HG02938 (cell line): ENCODE data around the gene BRD9.
"Not testable (repeated sequence)": the region's sequence is repeated elsewhere in the genome, so short reads cannot be mapped to it uniquely, and the experiment has no call there.

Experiments used
- ATAC-seq: cut with Tn5 transposase; IDR thresholded peaks from one replicate; pipeline ENCODE4 v1.9.1; 2021; ENCODE audit warnings: mild to moderate bottlenecking, moderate library complexity; ENCODE audit not compliant: unreplicated experiment

The BRD9 gene

DNA sequence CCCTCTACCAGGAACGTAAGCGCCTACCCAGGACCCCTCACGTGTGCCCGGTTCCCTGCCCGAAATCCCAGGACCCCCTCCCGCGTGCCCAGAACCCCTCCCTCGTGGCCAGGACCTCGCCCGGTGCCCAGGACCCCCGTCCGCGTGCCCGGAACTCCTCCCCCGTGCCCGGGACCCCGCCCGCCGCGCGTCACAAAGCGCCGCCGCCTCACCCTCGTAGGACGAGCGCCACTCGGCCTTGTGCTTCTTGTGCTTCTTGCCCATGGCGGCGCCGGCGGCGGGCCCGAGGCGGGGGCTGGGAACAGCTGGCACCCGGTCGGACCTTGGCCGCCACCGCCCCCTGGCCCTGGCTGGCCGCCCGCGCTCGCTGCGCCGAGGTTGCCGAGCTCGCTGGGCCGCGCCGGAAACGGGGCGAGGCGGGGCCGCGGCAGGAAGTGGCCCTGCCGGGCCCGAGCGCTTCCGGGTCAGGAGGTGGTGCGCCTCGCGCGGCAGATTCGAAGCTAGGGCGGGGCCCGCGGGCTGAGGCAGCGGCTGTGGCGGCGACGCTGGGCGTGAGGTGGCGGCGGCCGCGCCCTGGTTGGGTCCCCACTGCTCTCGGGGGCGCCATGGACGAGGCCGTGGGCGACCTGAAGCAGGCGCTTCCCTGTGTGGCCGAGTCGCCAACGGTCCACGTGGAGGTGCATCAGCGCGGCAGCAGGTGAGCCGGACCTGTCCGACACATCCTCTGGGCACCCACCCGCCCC lies at the start of gene BRD9, which contains the start of gene TRIP13:
Gene BRD9, minus strand, starts transcription at position 408 of the 743 bp plus-strand sequence. Its CDS starts 144 bp downstream, at position 264.
Gene TRIP13, plus strand, starts transcription at position 491 of the 743 bp plus-strand sequence. Its CDS starts 115 bp downstream, at position 606.
- peak; percentile 91 for ATAC-seq

DNA sequence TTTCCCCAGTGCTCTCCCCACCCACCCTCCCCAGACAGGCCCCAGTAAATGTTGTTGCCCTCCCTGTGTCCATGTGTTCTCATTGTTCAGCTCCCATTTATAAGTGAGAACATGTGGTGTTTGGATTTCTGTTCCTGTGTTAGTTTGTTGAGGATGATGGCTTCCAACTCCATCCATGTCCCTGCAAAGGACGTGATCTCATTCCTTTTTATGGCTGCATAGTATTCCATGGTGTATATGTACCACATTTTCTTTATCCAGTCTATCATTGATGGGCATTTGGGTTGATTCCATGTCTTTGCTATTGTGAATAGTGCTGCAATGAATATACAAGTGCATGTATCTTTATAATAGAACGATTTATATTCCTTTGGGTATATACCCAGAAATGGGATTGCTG lies 48.1 kb upstream of the BRD9 start:
- not testable (repeated sequence) for ATAC-seq

DNA sequence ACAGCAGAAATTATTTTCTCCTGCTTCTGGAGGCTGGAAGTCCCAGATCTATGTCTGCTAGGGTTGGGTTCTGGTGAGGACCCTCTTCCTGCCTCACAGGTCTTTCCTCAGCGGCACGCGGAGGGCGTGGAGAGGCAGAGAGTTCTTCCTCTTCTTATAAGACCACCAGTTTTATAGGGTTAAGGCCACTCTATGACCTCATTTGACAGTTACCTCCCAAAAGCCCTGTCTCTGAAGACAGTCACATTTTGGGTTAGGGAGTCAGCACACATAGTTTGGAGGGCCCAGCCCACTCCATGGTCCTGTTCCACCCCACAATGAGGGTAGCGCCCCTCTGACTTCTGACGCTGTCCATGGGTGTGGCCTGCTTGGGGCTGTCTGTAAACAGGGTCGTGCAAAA lies 46.8 kb upstream of the BRD9 start:
- no peak for ATAC-seq

DNA sequence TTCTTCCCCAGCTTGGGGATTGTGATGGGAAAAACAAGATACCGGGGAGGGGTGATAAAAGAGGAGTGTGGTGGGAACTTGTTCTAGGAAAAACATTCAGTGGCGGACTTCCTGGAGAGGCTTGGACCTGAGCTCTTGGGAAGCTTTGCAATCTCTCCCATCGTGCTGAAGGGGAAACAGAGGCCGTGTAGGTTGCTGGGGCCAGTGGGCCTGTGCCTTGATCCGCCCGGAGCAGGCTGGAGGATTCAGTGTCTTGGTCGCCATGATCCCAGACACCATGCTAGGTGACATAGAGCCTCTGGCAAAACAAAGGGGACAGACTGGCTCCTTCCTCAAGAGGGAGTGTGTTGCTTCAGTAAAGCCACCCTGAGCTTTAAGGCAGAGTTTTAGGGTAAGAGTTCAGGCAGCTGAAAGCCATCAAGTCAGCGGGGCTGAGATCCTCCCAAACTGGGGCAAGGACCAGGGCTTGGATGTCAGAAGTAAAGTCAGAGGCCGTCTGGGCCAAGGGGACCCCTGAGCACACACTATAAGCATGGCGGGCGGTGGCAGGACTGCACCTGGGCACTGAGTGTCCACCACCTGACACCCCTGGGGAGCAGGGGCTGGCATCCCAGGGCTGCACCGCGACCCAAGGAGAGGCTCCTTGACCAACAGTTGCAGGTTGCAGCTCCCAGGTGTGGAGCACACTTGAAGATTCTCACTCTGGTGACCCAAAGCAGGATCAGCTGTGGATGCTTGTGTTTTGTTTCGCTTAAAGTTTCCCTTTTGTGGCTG lies 44.7 kb upstream of the BRD9 start:
- no peak for ATAC-seq

DNA sequence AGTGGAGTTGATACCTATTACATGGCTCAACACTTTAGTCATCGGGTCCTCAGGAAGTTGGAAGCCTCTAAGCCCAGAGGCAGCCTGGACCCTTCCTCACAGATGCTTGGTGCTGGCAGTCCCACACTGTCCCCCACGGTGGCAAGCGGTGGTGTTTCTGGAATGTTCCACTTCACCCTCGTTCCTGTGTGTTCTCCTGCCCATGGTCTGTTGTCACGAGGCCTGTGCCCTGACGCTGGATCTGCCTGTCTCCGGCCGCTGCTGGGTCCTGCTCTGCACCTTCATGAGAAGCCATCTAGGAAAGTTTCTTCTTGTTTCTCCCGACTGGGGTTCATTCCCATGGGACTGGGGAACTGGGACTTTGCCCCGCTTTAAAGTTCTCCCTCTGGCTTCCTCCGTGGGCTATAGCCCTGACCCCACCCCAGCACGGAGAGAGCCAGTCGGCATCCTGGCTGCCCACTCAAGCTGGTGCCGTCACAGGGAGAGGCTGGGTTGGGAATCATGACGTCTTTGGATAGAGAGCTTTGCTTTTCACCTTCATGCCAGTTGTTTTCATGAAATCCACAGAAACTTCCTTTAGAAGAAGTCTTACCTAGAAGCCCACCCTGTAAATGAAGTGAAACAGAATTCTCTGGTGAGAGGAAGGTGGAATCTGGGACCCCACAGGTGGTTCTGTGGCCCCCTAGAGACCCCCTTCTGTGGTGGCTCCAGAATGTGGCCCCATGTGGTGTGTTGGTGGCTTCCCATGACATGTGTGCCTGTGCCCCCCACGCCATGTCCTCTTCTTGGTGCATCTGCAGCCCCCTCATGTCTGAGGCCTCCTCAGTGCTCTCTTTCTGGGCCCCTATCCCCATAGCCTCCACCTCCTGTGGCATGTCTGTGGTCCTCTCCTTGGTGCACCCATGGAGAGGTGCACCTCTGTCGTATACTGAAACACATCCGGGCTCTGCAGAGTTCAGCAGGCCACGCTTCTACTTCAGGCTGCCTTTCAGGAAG lies 43.8 kb upstream of the BRD9 start:
- no peak for ATAC-seq

DNA sequence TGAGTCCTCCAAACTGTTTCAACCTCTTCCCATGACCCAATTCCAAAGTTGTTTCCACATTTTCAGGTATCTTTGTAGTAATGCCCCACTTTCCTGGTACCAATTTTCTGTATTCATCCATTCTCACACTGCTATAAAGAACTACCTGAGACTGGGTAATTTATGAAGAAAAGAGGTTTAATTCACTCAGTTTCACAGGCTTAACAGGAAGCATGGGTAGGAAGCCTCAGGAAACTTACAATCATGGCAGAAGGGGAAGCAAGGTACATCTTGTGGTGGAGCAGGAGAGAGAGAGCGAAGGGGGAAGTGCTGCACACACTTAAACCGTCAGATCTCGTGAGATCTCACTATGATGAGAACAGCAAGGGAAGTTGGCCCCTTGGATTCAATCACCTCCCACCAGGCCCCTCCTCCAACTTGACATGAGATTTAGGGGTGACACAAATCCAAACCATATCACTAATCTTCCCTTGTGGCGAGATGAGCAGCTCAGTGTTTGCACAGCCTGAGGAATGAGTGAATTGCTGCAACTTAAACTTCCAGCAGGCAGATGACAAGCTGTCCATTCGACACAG lies 43.0 kb upstream of the BRD9 start:
- no peak for ATAC-seq

DNA sequence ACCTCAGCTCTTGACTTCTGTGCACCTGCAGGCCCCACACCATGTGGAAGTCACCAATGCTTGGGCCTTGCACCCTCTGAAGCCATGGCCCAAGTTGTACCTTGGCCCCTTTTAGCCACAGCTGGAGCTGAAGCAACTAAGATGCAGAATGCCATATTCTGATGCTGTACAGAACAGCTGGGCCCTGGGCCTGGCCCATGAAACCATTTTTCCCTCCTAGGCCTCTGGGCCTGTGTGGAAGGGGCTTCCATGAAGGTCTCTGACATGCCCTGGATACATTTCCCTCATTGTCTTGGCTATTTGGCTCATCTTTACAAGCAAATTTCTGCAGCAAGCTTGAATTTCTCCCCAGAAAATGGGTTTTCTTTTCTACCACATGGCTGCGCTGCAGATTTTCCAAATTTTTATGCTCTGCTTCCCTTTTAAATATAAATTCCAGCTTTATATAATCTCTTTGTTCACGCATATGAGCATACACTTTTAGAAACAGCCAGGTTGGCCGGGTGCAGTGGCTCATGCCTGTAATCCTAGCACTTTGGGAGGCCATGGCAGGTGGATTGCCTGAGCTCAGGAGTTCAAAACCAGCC lies 41.9 kb upstream of the BRD9 start:
- ATAC-seq: not testable (repeated sequence)

DNA sequence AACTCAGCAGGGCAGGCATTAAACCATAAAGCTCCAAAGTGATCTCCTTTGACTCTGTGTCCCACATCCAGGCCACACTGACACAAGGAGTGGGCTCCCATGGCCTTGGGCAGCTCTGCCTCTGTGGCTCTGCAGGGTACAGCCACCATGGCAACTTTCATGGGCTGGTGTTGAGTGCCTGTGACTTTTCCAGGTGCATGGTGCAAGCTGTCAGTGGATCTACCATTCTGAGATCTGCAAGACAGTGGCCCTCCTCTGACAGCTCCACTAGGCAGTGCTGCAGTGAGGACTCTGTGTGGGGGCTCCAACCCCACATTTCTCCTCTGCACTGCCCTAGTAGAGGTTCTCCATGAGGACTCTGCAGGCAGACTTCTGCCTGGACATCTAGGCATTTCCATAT lies 41.4 kb upstream of the BRD9 start:
- not testable (repeated sequence) for ATAC-seq

DNA sequence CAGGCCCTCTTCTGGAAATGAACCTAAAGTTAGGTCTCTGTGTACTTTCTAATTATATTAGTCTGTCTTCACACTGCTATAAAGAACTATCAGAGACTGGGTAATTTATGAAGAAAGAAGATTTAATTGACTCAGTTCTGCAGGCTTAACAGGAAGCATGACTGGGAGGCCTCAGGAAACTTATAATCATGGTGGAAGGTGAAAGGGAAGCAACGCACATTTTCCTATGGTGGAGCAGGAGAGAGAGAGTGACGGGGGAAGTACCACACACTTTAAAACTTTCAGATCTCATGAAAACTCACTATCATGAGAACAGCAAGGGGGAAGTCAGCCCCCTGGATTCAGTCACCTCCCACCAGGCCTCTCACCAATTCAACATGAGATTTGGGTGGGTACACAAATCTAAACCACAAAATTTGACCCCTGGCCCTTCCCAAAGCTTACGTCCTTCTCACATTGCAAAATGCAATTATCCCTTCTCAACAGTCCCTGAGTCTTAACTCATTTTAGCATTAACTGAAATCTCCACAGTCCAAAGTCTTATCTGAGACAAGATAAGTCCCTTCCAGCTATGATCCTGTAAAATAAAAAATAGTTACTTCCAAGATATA lies 40.8 kb upstream of the BRD9 start:
- ATAC-seq: no peak

DNA sequence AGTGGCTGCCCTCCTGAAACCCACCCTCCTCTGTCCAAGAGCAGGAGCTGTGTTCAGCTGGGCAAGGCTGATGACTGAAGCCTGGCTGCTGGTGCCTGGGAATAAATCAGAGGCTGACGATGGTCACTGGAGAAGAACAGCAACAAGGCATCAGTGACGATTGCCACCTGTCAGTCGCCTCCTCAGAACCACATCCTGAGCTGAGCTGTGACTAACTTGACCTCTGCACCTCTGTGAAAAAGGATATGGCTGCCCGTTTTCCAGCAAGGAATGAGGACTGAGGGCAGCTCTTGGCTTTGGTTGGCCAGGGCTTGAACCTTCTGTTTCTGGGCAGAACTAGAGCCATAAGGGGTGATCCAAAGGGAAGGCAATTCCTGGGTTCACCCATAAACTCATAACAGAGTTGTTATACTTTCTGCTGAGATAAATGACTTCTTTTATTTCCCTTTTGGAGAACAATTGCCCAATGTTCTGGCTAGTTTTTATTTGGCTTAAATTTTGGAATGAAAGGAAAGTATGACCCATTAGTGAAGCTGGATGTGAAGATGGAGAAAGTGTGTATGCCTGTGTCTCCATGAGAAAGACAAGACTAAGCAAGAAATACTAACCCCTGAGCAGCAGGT lies 40.1 kb upstream of the BRD9 start:
- no peak for ATAC-seq

DNA sequence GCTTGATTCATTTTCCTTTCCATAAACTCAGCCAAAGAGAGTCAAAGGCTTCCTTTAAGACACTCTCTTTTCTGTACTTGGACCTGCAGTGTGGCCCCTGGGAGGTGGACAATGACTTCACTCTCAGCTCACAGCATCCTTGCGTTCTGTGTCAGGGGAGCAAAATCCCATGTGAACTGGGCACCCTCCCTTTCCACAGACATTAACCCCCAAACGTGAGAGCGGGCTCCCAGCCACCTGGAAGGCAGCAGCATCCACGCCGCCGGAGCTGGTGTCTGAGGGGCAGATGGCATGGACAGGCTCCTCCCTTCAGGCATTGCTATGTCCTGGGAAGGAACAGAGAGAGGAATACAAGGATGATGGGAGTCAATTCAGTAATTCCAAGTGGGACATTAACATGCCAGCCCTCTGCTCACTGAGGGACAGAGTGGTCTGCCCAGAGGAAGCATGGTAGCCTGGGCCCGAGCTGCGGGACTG lies 39.6 kb upstream of the BRD9 start:
- no peak for ATAC-seq

DNA sequence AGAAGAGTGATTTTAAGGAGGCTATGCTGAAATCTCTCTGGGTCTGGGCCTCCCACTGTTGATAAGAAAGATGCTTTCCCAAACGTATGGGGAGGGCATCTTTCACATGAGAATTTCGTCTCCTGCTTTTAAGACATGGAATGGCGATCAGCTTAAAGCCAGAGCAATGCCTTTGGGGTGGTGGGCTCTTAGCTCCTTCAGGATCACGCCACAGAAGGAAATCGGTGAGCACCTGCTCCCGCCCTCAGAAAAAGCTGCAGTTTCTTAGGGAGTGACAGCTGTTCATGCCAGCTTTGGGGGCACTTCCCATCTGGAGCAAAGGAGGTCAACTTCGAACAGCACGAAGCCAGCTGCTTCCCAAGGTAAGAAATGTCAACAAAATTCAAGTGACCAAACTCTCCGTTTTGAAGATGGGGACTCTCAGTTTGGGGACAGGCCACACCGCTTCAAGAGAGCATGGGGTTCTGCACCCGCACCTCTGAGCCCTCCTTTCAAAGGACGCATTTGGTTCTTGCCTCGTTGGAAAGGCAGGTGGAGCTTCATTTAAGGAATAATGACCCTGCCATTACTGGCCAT lies 39.1 kb upstream of the BRD9 start:
- ATAC-seq: no peak

DNA sequence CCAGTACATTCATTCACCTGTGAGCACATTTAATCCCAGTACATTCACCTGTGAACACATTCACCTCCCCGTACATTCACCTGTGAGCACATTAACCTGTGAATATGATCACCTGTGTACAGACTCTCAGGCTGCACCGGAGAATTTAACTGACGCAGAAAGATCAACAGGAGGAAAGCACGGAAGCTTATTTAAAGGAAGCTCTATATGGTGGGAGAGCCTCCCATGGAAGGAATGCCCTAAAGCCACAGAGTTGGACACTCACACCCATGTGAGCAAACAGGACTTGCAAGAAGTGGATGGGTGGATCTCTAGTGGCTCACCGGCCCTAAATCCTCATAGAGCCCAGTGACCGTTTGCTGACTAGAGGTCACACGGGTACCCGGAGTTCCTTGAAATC lies 38.3 kb upstream of the BRD9 start:
- ATAC-seq: no peak

DNA sequence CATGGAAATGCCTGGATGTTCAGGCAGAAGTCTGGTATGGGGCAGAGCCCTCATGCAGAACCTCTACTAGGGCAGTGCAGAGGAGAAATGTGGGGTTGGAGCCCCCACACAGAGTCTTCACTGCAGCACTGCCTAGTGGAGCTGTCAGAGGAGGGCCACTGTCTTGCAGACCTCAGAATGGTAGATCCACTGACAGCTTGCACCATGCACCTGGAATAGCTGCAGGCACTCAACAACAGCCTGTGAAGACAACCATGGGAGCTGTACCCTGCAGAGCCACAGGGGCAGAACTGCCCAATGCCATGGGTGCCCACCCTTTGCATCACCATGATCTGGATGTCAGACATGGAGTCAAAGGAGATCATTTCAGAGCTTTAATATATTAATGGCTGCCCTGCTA lies 37.0 kb upstream of the BRD9 start:
- ATAC-seq: no peak

DNA sequence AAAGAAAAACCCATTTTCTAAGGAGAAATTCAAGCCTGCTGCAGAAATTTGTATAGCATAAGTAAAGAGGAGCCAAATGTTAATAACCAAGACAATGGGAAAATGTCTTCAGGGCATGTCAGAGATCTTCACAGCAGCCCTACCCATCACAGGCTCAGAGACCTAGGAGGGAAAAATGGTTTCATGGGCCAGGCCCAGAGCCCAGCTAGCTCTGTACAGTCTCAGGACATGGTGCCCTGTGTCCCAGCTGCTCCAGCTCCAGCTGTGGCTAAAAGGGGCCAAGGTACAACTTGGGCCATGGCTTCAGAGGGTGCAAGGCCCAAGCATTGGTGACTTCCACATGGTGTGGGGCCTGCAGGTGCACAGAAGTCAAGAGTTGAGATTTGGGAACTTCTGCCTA lies 36.6 kb upstream of the BRD9 start:
- ATAC-seq: not testable (repeated sequence)

DNA sequence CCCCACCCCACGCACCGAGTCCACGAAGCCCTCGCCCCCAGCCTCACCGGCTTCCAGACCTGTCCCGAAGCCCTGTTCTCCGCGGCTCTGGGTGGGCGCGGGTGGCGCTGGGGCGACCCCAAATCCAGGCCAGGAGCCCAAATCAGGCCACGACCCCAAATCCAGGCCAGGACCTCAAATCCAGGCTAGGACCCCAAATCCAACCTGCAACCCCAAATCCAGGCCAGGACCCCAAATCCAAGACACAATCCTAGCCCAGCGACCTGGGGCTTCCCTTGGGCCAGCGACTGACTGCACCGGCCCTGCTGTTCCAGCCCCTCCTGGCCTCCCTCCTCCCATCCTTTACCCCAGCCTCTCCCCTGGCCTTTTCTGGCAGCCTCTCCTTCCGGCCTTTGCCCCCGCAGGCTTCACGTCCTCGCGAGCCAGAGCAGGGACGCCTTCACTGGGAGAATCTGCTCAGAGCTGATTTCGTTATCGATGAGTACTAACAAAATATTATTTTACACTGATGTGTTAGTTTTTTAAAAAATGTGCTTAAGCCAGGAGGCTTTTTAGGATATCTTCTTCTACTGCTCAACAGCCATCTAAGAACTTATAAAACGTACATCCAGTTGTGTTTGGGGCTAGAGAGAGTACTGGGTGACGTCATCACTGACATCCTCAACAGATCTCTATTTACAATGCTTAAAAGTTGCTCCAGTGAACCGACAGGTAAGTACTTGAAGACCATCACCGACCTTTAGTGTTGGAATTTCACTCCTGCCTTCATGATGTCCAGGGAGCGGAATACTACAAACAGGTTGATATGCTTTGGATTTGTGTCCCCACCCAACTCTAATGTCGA lies 34.8 kb upstream of the BRD9 start:
- no peak for ATAC-seq

DNA sequence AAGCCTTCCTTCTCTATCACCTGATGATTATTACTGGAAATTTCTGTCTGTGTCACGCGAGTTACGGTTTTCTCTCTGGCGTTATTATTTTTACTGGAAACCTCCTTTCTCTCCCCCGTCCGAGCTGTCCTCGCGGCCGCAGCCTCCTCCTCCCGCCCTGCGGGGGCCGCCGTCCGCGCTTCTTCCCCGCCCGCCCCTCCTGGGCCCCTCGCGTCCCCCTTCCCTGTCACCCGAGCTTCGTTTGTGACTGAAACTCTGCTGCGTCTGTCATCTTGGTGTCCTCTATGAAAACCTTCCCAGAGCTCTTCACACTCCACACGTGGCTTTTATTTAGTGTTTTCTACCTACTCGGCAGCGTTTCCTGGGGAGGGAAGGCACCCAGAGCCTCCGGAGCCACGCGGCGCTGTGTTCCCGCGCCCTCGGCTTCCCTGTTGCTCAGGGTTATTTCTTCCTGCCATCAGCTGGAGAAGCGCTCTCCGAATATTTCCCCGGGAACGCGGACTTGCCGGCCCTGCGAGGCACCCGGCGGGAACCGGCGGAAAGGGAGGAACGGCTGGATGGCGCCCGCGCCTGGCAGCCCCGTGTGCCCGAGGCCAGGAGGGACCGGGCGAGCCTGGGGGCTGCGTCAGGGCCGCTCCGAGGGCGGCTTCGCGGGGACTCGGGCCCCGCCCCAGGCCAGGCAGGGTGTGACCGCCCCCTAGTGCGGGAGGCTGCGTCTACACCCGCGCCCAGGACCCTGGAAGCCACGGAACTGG lies 34.0 kb upstream of the BRD9 start:
- ATAC-seq: no peak
